SK-N-SH (cell line): ENCODE data around the gene SUMO2. TPM values are rescaled to one million over a fixed set of nuclear protein-coding genes. Genes with fewer than 3 reads are reported as not detected.

Experiments used
- CTCF ChIA-PET: fragments of 300-600, 350-600 bp; formaldehyde crosslinking; extraction: SDS; loops from one replicate; lab custom pipeline; 2021; lab: Yijun Ruan, JAX
- POLR2A ChIA-PET: fragments of 350-600 bp; sonication (Branson Sonifier 250); formaldehyde crosslinking; extraction: SDS; loops from one replicate; lab custom pipeline; 2020; ENCODE audit warnings: antibody characterized with exemption, inconsistent platforms; lab: Yijun Ruan, JAX
- DNase-seq: peaks from one replicate; pipeline ENCODE4 v3.0.0; 2012
- H2AFZ ChIP-seq: fragments of 200-600 bp; sonication (generic); 2 replicates; pipeline ENCODE4 v1.8.1; 2016; ENCODE audit warnings: antibody characterized with exemption, mild to moderate bottlenecking, low read depth
- H3F3A ChIP-seq: fragments of 200-600 bp; sonication (generic); replicated peaks from 2 replicates; pipeline ENCODE3; 2016; ENCODE audit warnings: antibody characterized with exemption, mild to moderate bottlenecking; ENCODE audit not compliant: insufficient read depth
- H3K27ac ChIP-seq, 2 experiments: fragments of 200-500 bp in 1 of 2; fragments of 200-600 bp in 1 of 2; sonication (Bioruptor generic) in 1 of 2; sonication (generic), shearing (Covaris generic) in 1 of 2; 2 replicates each; pipeline versions ENCODE4 v1.5.1 to v1.6.1; 2014 to 2016; ENCODE audit warnings: low read depth in 2 of 2, inconsistent platforms in 1 of 2, low read length in 1 of 2, mild to moderate bottlenecking in 1 of 2, mixed read lengths in 1 of 2
- H3K27me3 ChIP-seq: fragments of 200-600 bp; sonication (generic), shearing (Covaris generic); 2 replicates; pipeline ENCODE4 v1.6.1; 2016; ENCODE audit warnings: mixed run types; ENCODE audit not compliant: insufficient read depth
- H3K36me3 ChIP-seq, 2 experiments: fragments of 200-500 bp in 1 of 2; fragments of 200-600 bp in 1 of 2; sonication (Bioruptor generic) in 1 of 2; sonication (generic) in 1 of 2; replicated peaks in 1 of 2; 2 replicates each; pipeline versions ENCODE3 to v1.5.1; 2014 to 2016; ENCODE audit warnings: low read length in 1 of 2, mild to moderate bottlenecking in 1 of 2; ENCODE audit not compliant: insufficient read depth in 2 of 2, control insufficient read depth in 1 of 2
- H3K4me1 ChIP-seq, 2 experiments: fragments of 200-500 bp in 1 of 2; fragments of 200-600 bp in 1 of 2; sonication (Bioruptor generic) in 1 of 2; sonication (generic), shearing (Covaris generic) in 1 of 2; 2 replicates each; pipeline versions ENCODE4 v1.5.1 to v1.6.1; 2014 to 2016; ENCODE audit warnings: low read depth in 1 of 2, low read length in 1 of 2, mixed run types in 1 of 2; ENCODE audit not compliant: insufficient read depth in 2 of 2, control insufficient read depth in 1 of 2
- H3K4me2 ChIP-seq: fragments of 200-600 bp; sonication (generic), shearing (Covaris generic); 2 replicates; pipeline ENCODE4 v1.6.1; 2017; ENCODE audit warnings: mixed run types
- H3K4me3 ChIP-seq, 2 experiments: fragments of 200-500 bp in 1 of 2; fragments of 200-600 bp in 1 of 2; sonication (Bioruptor generic) in 1 of 2; sonication (generic), shearing (Covaris generic) in 1 of 2; 2 replicates each; pipeline versions ENCODE4 v1.5.1 to v1.8.1; 2014 to 2016; ENCODE audit warnings: low read depth in 2 of 2, inconsistent platforms in 1 of 2, low read length in 1 of 2, mild to moderate bottlenecking in 1 of 2, mixed read lengths in 1 of 2, moderate library complexity in 1 of 2
- H3K79me2 ChIP-seq: fragments of 200-600 bp; sonication (generic); 2 replicates; pipeline ENCODE4 v1.8.1; 2017; ENCODE audit warnings: mild to moderate bottlenecking; ENCODE audit not compliant: insufficient read depth
- H3K9ac ChIP-seq: fragments of 200-600 bp; sonication (generic); 2 replicates; pipeline ENCODE4 v1.6.1; 2017; ENCODE audit warnings: mixed run types
- H3K9me2 ChIP-seq: fragments of 200-600 bp; sonication (generic); 2 replicates; pipeline ENCODE4 v1.6.1; 2017; ENCODE audit warnings: mixed run types
- H3K9me3 ChIP-seq: fragments of 200-600 bp; sonication (generic); 2 replicates; pipeline ENCODE4 v1.6.1; 2017; ENCODE audit warnings: mixed run types, mild to moderate bottlenecking, moderate library complexity
- H4K20me1 ChIP-seq: fragments of 200-600 bp; sonication (generic); 2 replicates; pipeline ENCODE4 v1.6.1; 2017; ENCODE audit warnings: mild to moderate bottlenecking, mixed run types; ENCODE audit not compliant: insufficient read depth
- CHD2 ChIP-seq: fragments of 150-350 bp; IDR thresholded peaks from 2 replicates; pipeline ENCODE4 v1.6.1; 2018; ENCODE audit warnings: low read length; ENCODE audit not compliant: partially characterized antibody
- EP300 ChIP-seq, 2 experiments: IDR thresholded peaks; 2 replicates each; pipeline versions ENCODE4 v1.4.0 to v1.6.1; 2012; ENCODE audit warnings: borderline replicate concordance in 1 of 2, low read depth in 1 of 2, low read length in 1 of 2
- FOSL2 ChIP-seq: IDR thresholded peaks from 2 replicates; pipeline ENCODE4 v1.4.0; 2012; ENCODE audit warnings: low read depth, mild to moderate bottlenecking, moderate library complexity, borderline replicate concordance
- FOXJ3 ChIP-seq: sonication (generic); formaldehyde crosslinking; IDR thresholded peaks from 2 replicates; pipeline ENCODE4 v1.5.1; 2020; ENCODE audit warnings: mild to moderate bottlenecking, missing genetic modification reagents
- FOXM1 ChIP-seq: IDR thresholded peaks from 2 replicates; pipeline ENCODE4 v1.4.0; 2012; ENCODE audit warnings: low read depth, mild to moderate bottlenecking
- GABPA ChIP-seq: IDR thresholded peaks from 2 replicates; pipeline ENCODE4 v1.4.0; 2012; ENCODE audit warnings: low read depth, mild to moderate bottlenecking
- JUND ChIP-seq: IDR thresholded peaks from 2 replicates; pipeline ENCODE4 v1.4.0; 2012
- POLR2AphosphoS5 ChIP-seq: IDR thresholded peaks from 2 replicates; pipeline ENCODE4 v1.6.1; 2012; ENCODE audit warnings: low read depth, low read length
- RFX5 ChIP-seq: IDR thresholded peaks from 2 replicates; pipeline ENCODE4 v1.6.1; 2012; ENCODE audit warnings: mild to moderate bottlenecking, improper control_type of control experiment, low read length
- TCF12 ChIP-seq: IDR thresholded peaks from 2 replicates; pipeline ENCODE4 v1.4.0; 2012
- TEAD4 ChIP-seq: IDR thresholded peaks from 2 replicates; pipeline ENCODE4 v1.4.0; 2012; ENCODE audit warnings: mild to moderate bottlenecking, borderline replicate concordance; ENCODE audit not compliant: insufficient read depth
- YY1 ChIP-seq: IDR thresholded peaks from 2 replicates; pipeline ENCODE4 v1.4.0; 2012; ENCODE audit warnings: low read depth, mild to moderate bottlenecking
- WGBS: methylation state at CpG from one replicate; pipeline ENCODE4 v1.1.6; 2017; ENCODE audit warnings: low lambda C conversion rate; 5-methylcytosine and 5-hydroxymethylcytosine counted together
- polyA plus RNA-seq, 3 experiments: library from polyadenylated mRNA; depleted of rRNA; stranded (reverse); fragments of >200 nt; gene quantifications; 2 replicates each; pipeline ENCODE4 v1.2.3, GENCODE V29; 2012
- TF ChIP-seq, protein P1 (sequence below): fragments of 150-350 bp; IDR thresholded peaks from 2 replicates; pipeline ENCODE4 v1.6.1; 2017; ENCODE audit warnings: antibody characterized with exemption, low read length, low read depth, borderline replicate concordance
- TF ChIP-seq, protein P2 (sequence below): fragments of 200-600 bp; sonication (generic); IDR thresholded peaks from 2 replicates; pipeline ENCODE4 v1.6.1; 2017; ENCODE audit warnings: antibody characterized with exemption, mild to moderate bottlenecking, moderate library complexity
- TF ChIP-seq, protein P3 (sequence below): IDR thresholded peaks from 2 replicates; pipeline ENCODE4; 2012
- TF ChIP-seq, protein P4 (sequence below): IDR thresholded peaks from 2 replicates; pipeline ENCODE4 v1.4.0; 2012; ENCODE audit warnings: low read depth, borderline replicate concordance

The SUMO2 gene
- polyA plus RNA-seq, 1 of the 3 experiments (the other 2 are of a cell fraction), result 114 TPM

DNA sequence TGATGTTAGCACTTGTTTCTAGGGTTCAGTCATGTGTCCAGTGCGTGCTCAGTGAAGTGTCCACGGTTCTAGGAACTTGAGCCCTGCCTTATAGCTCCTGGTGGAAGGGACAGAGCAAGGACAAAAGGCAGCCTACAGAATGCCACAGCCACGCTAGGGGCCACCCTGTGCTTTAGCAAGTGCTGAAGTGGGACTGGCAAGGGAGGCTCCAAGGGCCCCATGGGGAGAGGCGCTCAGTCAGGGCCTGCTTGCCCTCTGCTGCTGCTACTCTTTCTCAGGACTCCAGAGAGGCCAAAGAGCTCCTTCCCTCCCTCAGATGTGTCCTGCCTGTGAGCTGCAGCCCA lies 58.0 kb downstream of the SUMO2 start:
- no peaks in the 10 kb centered on the region for H3K9me2 ChIP-seq
- H3K9ac ChIP-seq, result no peak overlapping the region
- peaks cover 4 to 11% of the 10 kb centered on the region in 2 experiments; a peak in 1 of 4 replicates for H3K4me1 ChIP-seq
- H3K79me2 ChIP-seq, result peaks cover 7% of the 10 kb centered on the region; the same call in 1 of the 2 replicates
- H3K27ac ChIP-seq, result no peak overlapping the region
- no peak for TF ChIP-seq RFX5
- TF ChIP-seq TEAD4, result no peak
- no peak for TF ChIP-seq FOXM1
- TF ChIP-seq CHD2, result no peak
- TF ChIP-seq GABPA, result no peak
- TF ChIP-seq POLR2AphosphoS5, result no peak
- TF ChIP-seq, protein P1, sequence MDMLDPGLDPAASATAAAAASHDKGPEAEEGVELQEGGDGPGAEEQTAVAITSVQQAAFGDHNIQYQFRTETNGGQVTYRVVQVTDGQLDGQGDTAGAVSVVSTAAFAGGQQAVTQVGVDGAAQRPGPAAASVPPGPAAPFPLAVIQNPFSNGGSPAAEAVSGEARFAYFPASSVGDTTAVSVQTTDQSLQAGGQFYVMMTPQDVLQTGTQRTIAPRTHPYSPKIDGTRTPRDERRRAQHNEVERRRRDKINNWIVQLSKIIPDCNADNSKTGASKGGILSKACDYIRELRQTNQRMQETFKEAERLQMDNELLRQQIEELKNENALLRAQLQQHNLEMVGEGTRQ, result no peak
- TF ChIP-seq, protein P2, sequence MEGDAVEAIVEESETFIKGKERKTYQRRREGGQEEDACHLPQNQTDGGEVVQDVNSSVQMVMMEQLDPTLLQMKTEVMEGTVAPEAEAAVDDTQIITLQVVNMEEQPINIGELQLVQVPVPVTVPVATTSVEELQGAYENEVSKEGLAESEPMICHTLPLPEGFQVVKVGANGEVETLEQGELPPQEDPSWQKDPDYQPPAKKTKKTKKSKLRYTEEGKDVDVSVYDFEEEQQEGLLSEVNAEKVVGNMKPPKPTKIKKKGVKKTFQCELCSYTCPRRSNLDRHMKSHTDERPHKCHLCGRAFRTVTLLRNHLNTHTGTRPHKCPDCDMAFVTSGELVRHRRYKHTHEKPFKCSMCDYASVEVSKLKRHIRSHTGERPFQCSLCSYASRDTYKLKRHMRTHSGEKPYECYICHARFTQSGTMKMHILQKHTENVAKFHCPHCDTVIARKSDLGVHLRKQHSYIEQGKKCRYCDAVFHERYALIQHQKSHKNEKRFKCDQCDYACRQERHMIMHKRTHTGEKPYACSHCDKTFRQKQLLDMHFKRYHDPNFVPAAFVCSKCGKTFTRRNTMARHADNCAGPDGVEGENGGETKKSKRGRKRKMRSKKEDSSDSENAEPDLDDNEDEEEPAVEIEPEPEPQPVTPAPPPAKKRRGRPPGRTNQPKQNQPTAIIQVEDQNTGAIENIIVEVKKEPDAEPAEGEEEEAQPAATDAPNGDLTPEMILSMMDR, result no peak
- no peak for DNase-seq
- H3K4me2 ChIP-seq, result no peak overlapping the region
- H3K36me3 ChIP-seq, result peaks cover 5 to 14% of the 10 kb centered on the region in 2 experiments
- H3K9me3 ChIP-seq, result no peaks in the 10 kb centered on the region
- peaks cover 21% of the 10 kb centered on the region for H3F3A ChIP-seq
- WGBS, result 80% methylated on average over 3 of the region's 4 CpGs
- ChIA-PET CTCF (interaction anchor here (0.7 to 19.6 kb wide), 8 partner anchors 8 to 78 kb away, joined by 3 to 422 read pairs (median 5); partner anchors contain the start of gene ARMC7), POLR2A (interaction anchor here (1.6 kb wide), 1 partner anchor 11 kb away, joined by 8 read pairs; no protein-coding TSS in a partner anchor)
- no peak overlapping the region for H2AFZ ChIP-seq
- no peaks in the 10 kb centered on the region for H3K27me3 ChIP-seq
- no peak overlapping the region for H3K4me3 ChIP-seq
- peaks cover under 1% of the 10 kb centered on the region; the same call in 1 of the 2 replicates for H4K20me1 ChIP-seq

DNA sequence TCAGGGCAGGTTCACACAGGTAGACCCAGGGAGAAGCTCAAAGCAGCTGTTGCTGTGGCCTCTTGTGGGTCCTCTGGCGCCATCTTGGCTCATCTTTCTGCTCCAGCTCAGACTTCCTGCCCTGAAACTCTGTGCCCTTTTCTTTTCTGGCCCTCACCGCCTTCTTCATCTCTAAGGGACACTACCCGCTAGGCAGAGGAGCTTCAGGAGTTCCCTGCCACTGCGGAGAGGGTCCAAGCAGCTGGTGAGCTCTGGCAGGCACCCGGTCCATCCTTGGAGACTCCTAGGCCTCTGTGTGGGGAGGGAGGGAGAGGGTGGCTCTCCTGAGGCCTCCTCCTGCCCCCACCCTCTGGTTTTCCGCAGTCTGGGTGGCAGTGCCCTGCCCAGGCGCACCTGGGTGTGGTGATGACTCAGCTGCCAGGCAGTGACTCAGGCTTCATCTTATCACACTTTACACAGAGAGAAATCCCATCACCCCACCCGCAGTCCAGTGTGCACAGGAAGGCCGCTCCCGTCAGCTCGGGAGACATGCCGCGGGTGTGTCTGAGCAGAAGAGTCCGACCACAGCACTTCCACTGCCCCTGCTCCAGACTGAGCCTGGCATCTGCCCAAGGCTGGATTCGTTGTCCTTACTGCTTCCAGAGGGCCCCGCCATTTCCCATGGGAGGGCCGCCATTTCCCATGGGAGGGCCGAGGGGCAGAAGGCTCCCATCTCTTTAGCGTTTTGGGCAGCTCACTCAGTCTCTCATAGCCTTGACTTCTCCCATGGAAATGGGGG lies 58.5 kb downstream of the SUMO2 start:
- Histone ChIP-seq H3K9ac (no peak overlapping the region), H3K4me2 (no peak overlapping the region), H3K9me3 (no peaks in the 10 kb centered on the region), H3K4me1 (peaks cover 4 to 7% of the 10 kb centered on the region in 2 experiments; a peak in 1 of 4 replicates), H2AFZ (no peak overlapping the region), H3K27me3 (no peaks in the 10 kb centered on the region), H3K36me3 (peaks cover 5 to 8% of the 10 kb centered on the region in 2 experiments), H3K79me2 (peaks cover 2% of the 10 kb centered on the region; the same call in 1 of the 2 replicates), H3K27ac (no peak overlapping the region), H3F3A (peaks cover 17% of the 10 kb centered on the region), H4K20me1 (no peaks in the 10 kb centered on the region), H3K4me3 (no peak overlapping the region), H3K9me2 (no peaks in the 10 kb centered on the region)
- 82% methylated on average over 14 of the region's 19 CpGs for WGBS
- POLR2A ChIA-PET, result interaction anchor here (0.6 to 1.6 kb wide), 3 partner anchors 10 to 108 kb away, joined by 3 to 8 read pairs (median 6); no protein-coding TSS in a partner anchor
- CTCF ChIA-PET, result interaction anchor here (0.7 to 19.6 kb wide), 9 partner anchors 9 to 162 kb away, joined by 3 to 422 read pairs (median 4); partner anchors contain the start of gene ARMC7
- DNase-seq, result no peak
- TF ChIP-seq, protein P3, sequence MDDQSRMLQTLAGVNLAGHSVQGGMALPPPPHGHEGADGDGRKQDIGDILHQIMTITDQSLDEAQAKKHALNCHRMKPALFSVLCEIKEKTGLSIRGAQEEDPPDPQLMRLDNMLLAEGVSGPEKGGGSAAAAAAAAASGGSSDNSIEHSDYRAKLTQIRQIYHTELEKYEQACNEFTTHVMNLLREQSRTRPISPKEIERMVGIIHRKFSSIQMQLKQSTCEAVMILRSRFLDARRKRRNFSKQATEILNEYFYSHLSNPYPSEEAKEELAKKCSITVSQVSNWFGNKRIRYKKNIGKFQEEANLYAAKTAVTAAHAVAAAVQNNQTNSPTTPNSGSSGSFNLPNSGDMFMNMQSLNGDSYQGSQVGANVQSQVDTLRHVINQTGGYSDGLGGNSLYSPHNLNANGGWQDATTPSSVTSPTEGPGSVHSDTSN, result 0 out of 2 replicates have a peak, but pooled peaks have one; percentile 7
- TF ChIP-seq TCF12 (peak; percentile 74), EP300 (IDR thresholded peaks at IDR 0.05; ENCODE audit: borderline replicate concordance in 1 of 2, low read depth in 1 of 2, low read length in 1 of 2) (peak in 1 of 2 experiments; percentile 35; a peak in 1 of 4 replicates), FOSL2 (peak; percentile 86), JUND (peak; percentile 79), FOXJ3 (CRISPR knock-in tag) (no peak), YY1 (0 out of 2 replicates have a peak, but pooled peaks have one; percentile 32)
- TF ChIP-seq, protein P2, result no peak
- TF ChIP-seq, protein P4, sequence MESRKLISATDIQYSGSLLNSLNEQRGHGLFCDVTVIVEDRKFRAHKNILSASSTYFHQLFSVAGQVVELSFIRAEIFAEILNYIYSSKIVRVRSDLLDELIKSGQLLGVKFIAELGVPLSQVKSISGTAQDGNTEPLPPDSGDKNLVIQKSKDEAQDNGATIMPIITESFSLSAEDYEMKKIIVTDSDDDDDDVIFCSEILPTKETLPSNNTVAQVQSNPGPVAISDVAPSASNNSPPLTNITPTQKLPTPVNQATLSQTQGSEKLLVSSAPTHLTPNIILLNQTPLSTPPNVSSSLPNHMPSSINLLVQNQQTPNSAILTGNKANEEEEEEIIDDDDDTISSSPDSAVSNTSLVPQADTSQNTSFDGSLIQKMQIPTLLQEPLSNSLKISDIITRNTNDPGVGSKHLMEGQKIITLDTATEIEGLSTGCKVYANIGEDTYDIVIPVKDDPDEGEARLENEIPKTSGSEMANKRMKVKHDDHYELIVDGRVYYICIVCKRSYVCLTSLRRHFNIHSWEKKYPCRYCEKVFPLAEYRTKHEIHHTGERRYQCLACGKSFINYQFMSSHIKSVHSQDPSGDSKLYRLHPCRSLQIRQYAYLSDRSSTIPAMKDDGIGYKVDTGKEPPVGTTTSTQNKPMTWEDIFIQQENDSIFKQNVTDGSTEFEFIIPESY, result 0 out of 2 replicates have a peak, but pooled peaks have one; percentile 47
